Nephron (organoid): Measurements from ENCODE around the gene CBY3.
A peak's percentile ranks its signal among the peaks of the same experiment; 100 is the strongest.

Source experiments
- H3K27ac Mint-ChIP-seq, 3 experiments: 2 replicates each; pipeline ENCODE4 v1.8.0; 2020; ENCODE audit warnings: mixed read lengths in 3 of 3, mild to moderate bottlenecking in 2 of 3, moderate library complexity in 1 of 3
- H3K27me3 Mint-ChIP-seq: 2 replicates; pipeline ENCODE4 v1.8.0; 2021; ENCODE audit warnings: low read depth, mild to moderate bottlenecking, moderate library complexity, mixed read lengths
- H3K36me3 Mint-ChIP-seq: 2 replicates; pipeline ENCODE4 v1.8.0; 2020; ENCODE audit warnings: low read depth, mixed read lengths
- H3K4me1 Mint-ChIP-seq: 2 replicates; pipeline ENCODE4 v1.8.0; 2020; ENCODE audit warnings: mixed read lengths
- H3K4me3 Mint-ChIP-seq, 3 experiments: 2 replicates each; pipeline ENCODE4 v1.8.0; 2020; ENCODE audit warnings: mild to moderate bottlenecking in 3 of 3, mixed read lengths in 3 of 3, moderate library complexity in 2 of 3
- H3K9me3 Mint-ChIP-seq: 2 replicates; pipeline ENCODE4 v1.8.0; 2020; ENCODE audit warnings: mixed read lengths
- CTCF ChIP-seq, 3 experiments: fragments of 200-600 bp; sonication (generic); IDR thresholded peaks; one replicate each; pipeline ENCODE4 v1.5.0; 2021; ENCODE audit warnings: antibody characterized with exemption in 3 of 3; ENCODE audit not compliant: unreplicated experiment in 3 of 3

Gene CBY3

DNA sequence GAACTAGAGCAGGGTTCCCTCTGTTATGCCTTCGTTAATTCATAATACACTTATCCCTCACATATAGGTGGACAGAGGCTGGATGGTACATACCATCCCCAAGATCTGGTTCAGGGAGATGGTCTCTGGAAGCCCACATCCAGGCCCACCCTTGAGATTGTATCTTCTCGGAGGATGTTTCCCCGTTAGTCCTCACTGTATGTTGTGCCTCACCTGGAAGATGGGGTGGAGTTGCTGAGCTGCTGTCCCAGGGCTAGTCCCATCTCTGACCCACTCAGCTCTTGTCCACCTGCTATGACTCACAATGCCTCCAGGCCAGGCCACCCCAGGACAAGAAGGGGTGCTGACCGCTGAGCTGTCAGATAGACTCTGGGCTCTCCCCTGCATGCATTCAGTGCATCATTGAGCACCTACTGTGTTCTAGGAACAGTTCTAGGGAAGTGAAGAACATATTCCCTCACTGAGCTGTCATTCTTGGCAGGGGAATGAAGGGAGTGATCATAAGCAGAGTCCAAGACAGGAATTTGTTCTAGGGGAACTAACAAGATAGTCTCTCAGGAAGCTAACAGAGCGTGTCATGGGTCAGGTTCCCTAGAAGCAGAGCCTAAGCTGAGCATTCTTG, at the start of gene CBY3:
TSS of gene CBY3 (minus strand) at position 255 of the 622 bp plus-strand sequence. CDS start at position 139, 116 bp downstream.
- Mint-ChIP-seq H3K9me3 (no peaks in the 10 kb centered on the region), H3K36me3 (peaks cover 4% of the 10 kb centered on the region), H3K27ac (peak within 1 kb of the TSS; percentile 72 to 86 (median 75)), H3K4me3 (peak within 1 kb of the TSS; percentile 67 to 79 (median 75)), H3K27me3 (peaks cover 3% of the 10 kb centered on the region), H3K4me1 (peaks cover 29% of the 10 kb centered on the region)
- no peak for TF ChIP-seq CTCF (IDR thresholded peaks at IDR 0.05; ENCODE audit: unreplicated experiment in 3 of 3)

GRCh38 chr5:179730356-179730755, 49.5 kb upstream of the CBY3 start:
- no peak overlapping the region for H3K4me3 Mint-ChIP-seq
- no peaks in the 10 kb centered on the region for H3K9me3 Mint-ChIP-seq
- H3K36me3 Mint-ChIP-seq: peaks cover 54% of the 10 kb centered on the region
- no peaks in the 10 kb centered on the region for H3K27me3 Mint-ChIP-seq
- no peak for TF ChIP-seq CTCF (IDR thresholded peaks at IDR 0.05; ENCODE audit: unreplicated experiment in 3 of 3)
- H3K27ac Mint-ChIP-seq: peak overlapping the region in 1 of 3 experiments; percentile 72
- H3K4me1 Mint-ChIP-seq: peaks cover 12% of the 10 kb centered on the region

DNA sequence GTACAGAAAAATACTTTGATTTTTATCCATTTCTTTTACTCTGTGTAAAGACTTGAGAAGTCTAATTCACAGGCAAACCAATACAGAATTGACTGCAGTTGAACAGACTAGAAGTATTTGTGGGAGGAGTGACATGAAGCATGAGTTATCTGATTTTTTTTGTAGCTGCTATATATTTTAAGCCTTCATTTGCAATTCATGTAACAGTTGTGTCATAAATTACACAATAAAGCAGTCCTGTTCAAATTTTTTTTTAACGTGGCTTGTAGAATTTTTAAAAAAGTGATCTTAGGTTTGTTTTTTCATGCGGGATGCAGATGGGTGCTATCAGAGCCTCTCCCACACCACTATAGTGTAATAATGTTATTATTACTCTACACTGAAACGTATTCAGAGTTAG, 48.9 kb upstream of the CBY3 start:
- Mint-ChIP-seq H3K4me1 (peaks cover 8% of the 10 kb centered on the region), H3K27ac (peak overlapping the region; percentile 6 to 72 (median 64)), H3K4me3 (no peak overlapping the region), H3K9me3 (no peaks in the 10 kb centered on the region), H3K36me3 (peaks cover 55% of the 10 kb centered on the region), H3K27me3 (no peaks in the 10 kb centered on the region)
- no peak for TF ChIP-seq CTCF (IDR thresholded peaks at IDR 0.05; ENCODE audit: unreplicated experiment in 3 of 3)

GRCh38 chr5:179729303-179729702, 48.5 kb upstream of the CBY3 start:
- no peak for TF ChIP-seq CTCF (IDR thresholded peaks at IDR 0.05; ENCODE audit: unreplicated experiment in 3 of 3)
- H3K27me3 Mint-ChIP-seq: no peaks in the 10 kb centered on the region
- no peak overlapping the region for H3K4me3 Mint-ChIP-seq
- peaks cover 59% of the 10 kb centered on the region for H3K36me3 Mint-ChIP-seq
- peaks cover 4% of the 10 kb centered on the region for H3K4me1 Mint-ChIP-seq
- H3K27ac Mint-ChIP-seq: peak overlapping the region in 2 of 3 experiments; percentile 6 to 72
- H3K9me3 Mint-ChIP-seq: no peaks in the 10 kb centered on the region

- Mint-ChIP-seq H3K4me3 (no peak overlapping the region), H3K9me3 (no peaks in the 10 kb centered on the region), H3K4me1 (no peaks in the 10 kb centered on the region), H3K36me3 (peaks cover 81% of the 10 kb centered on the region), H3K27me3 (no peaks in the 10 kb centered on the region), H3K27ac (no peak overlapping the region)
- TF ChIP-seq CTCF (IDR thresholded peaks at IDR 0.05; ENCODE audit: unreplicated experiment in 3 of 3): no peak
Measured at GRCh38 chr5:179727106-179727505, 46.3 kb upstream of the CBY3 start.

DNA sequence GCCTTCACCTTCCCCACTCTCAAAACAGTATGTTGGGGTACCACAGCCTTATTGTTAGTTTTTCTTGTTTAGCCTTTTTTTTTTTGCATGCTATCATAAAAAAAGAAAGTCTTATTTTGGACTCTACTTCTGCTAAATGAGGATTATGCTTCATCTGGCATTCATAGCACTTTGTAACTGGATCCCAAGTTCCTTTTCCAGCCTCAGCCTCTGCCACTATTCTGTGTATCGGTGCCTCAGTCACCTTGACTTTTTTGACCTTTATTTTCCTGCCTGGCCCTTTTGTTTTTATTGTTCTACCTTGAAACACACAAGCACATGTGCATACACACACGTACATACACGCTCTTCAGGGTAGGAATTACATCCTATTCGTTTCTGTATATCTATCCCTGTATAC, 43.3 kb upstream of the CBY3 start:
- Mint-ChIP-seq H3K4me1 (no peaks in the 10 kb centered on the region), H3K4me3 (no peak overlapping the region), H3K27me3 (no peaks in the 10 kb centered on the region), H3K36me3 (peaks cover 78% of the 10 kb centered on the region), H3K9me3 (no peaks in the 10 kb centered on the region), H3K27ac (no peak overlapping the region)
- no peak for TF ChIP-seq CTCF (IDR thresholded peaks at IDR 0.05; ENCODE audit: unreplicated experiment in 3 of 3)
